Activated CD4-positive, alpha-beta T cell treated with anti-CD3 and anti-CD28 coated beads for 36 hours (primary cell): ENCODE results near the gene WNK1. TPM values are rescaled to one million over a fixed set of nuclear protein-coding genes. Genes with fewer than 3 reads are reported as not detected.
"Not testable (repeated sequence)": the region's sequence is repeated elsewhere in the genome, so short reads cannot be mapped to it uniquely, and the experiment has no call there.

Experiments
- ATAC-seq: fragments of 200-7000 bp; cut with Tn5 transposase; one replicate; pipeline ENCODE4 v1.10.0; 2021; ENCODE audit warnings: mild to moderate bottlenecking, moderate library complexity
- CTCF ChIA-PET: fragments of 350-600 bp; sonication (Branson Sonifier 250); formaldehyde crosslinking; loops from one replicate; lab custom pipeline; 2021; ENCODE audit warnings: antibody characterized with exemption; lab: Charles Lee
- POLR2A ChIA-PET: fragments of 350-600 bp; sonication (Branson Sonifier 250); formaldehyde crosslinking; loops from one replicate; lab custom pipeline; 2021; ENCODE audit warnings: antibody characterized with exemption, inconsistent platforms; lab: Charles Lee
- DNase-seq: peaks from one replicate; pipeline ENCODE4 v3.0.0-alpha.2; 2020
- H3K27ac Mint-ChIP-seq: one replicate; pipeline ENCODE4 v1.8.0; 2021; ENCODE audit warnings: mixed read lengths
- H3K27me3 Mint-ChIP-seq: one replicate; pipeline ENCODE4 v1.8.0; 2021; ENCODE audit warnings: mixed read lengths
- H3K36me3 Mint-ChIP-seq: one replicate; pipeline ENCODE4 v1.8.0; 2021; ENCODE audit warnings: low read depth, mixed read lengths
- H3K4me1 Mint-ChIP-seq: one replicate; pipeline ENCODE4 v1.8.0; 2021; ENCODE audit warnings: mixed read lengths
- H3K4me3 Mint-ChIP-seq: one replicate; pipeline ENCODE4 v1.8.0; 2021; ENCODE audit warnings: mild to moderate bottlenecking, moderate library complexity, mixed read lengths
- H3K9me3 Mint-ChIP-seq: one replicate; pipeline ENCODE4 v1.8.0; 2021; ENCODE audit warnings: low read depth, mixed read lengths
- intact Hi-C, 2 experiments: fragments of 100-400 bp; cut with DNase I in 1 of 2; cut with micrococcal nuclease in 1 of 2; formaldehyde crosslinking; loops; one replicate each; pipeline versions ENCODE4 v1.14.2 to v1.15.1; 2022 to 2024; cut with DNase I, micrococcal nuclease
- total RNA-seq, 2 experiments: library from RNA; stranded (reverse); gene quantifications; one replicate each; pipeline ENCODE4 v1.2.3, GENCODE V29; 2021

The WNK1 gene
- total RNA-seq, 2 experiments from 2014 or later = 127 to 147 TPM

GRCh38 chr12:837548-837947 is 85.2 kb downstream of the WNK1 start:
- no peak overlapping the region for H3K4me3 Mint-ChIP-seq
- intact Hi-C loops = no loop called here
- CTCF ChIA-PET = no interaction called here

GRCh38 chr12:843609-844008 is 91.2 kb downstream of the WNK1 start:
- POLR2A ChIA-PET = no interaction called here
- CTCF ChIA-PET = interaction anchor here (0.6 kb wide), 1 partner anchor 786 kb away, joined by 3 read pairs; no protein-coding TSS in a partner anchor
- peaks cover 19% of the 10 kb centered on the region for H3K36me3 Mint-ChIP-seq

More at GRCh38 chr12:837548-837947, 85.2 kb downstream of the WNK1 start:
- POLR2A ChIA-PET = no interaction called here
- no peak for DNase-seq
- no peak for ATAC-seq
- no peaks in the 10 kb centered on the region for H3K9me3 Mint-ChIP-seq
- no peak overlapping the region for H3K27ac Mint-ChIP-seq
- H3K4me1 Mint-ChIP-seq = peaks cover 39% of the 10 kb centered on the region
- H3K27me3 Mint-ChIP-seq = no peaks in the 10 kb centered on the region
- peaks cover 23% of the 10 kb centered on the region for H3K36me3 Mint-ChIP-seq

GRCh38 chr12:846421-846820 is 94.0 kb downstream of the WNK1 start:
- ATAC-seq (no peak), DNase-seq (no peak)
- peaks cover 3% of the 10 kb centered on the region for H3K9me3 Mint-ChIP-seq
- H3K27me3 Mint-ChIP-seq = no peaks in the 10 kb centered on the region
- peaks cover 21% of the 10 kb centered on the region for H3K36me3 Mint-ChIP-seq
- ChIA-PET CTCF (interaction anchor here (0.5 to 2.0 kb wide), 4 partner anchors 10 to 394 kb away, joined by 3 to 10 read pairs (median 4); no protein-coding TSS in a partner anchor), POLR2A (no interaction called here)
- H3K4me1 Mint-ChIP-seq = peaks cover 51% of the 10 kb centered on the region
- intact Hi-C loops = no loop called here
- H3K4me3 Mint-ChIP-seq = no peak overlapping the region
- H3K27ac Mint-ChIP-seq = no peak overlapping the region

More at GRCh38 chr12:843609-844008, 91.2 kb downstream of the WNK1 start:
- ATAC-seq = no peak
- Mint-ChIP-seq H3K4me1 (peaks cover 52% of the 10 kb centered on the region), H3K27me3 (no peaks in the 10 kb centered on the region), H3K27ac (no peak overlapping the region), H3K4me3 (no peak overlapping the region), H3K9me3 (no peaks in the 10 kb centered on the region)
- DNase-seq = no peak
- intact Hi-C loops = no loop called here

- Mint-ChIP-seq H3K36me3 (peaks cover 21% of the 10 kb centered on the region), H3K27me3 (no peaks in the 10 kb centered on the region), H3K27ac (peak overlapping the region; percentile 85), H3K9me3 (peaks cover 3% of the 10 kb centered on the region), H3K4me3 (peak overlapping the region; percentile 0), H3K4me1 (peaks cover 54% of the 10 kb centered on the region)
- ATAC-seq (peak; percentile 72), DNase-seq (no peak)
- ChIA-PET CTCF (interaction anchor here (1.0 to 1.1 kb wide), 2 partner anchors 9 to 34 kb away, joined by 3 to 5 read pairs; no protein-coding TSS in a partner anchor), POLR2A (interaction anchor here (1.0 kb wide), 1 partner anchor 95 kb away, joined by 3 read pairs; no protein-coding TSS in a partner anchor)
- intact Hi-C loops = loop anchor here in 1 of 2 experiments (1.0 to 2.0 kb wide), 2 partner anchors 38 to 56 kb away; no protein-coding TSS in a partner anchor
Measured at GRCh38 chr12:848173-848865, 95.9 kb downstream of the WNK1 start.

GRCh38 chr12:848882-849527 is 96.6 kb downstream of the WNK1 start:
- POLR2A ChIA-PET = interaction anchor here (1.0 kb wide), 1 partner anchor 96 kb away, joined by 3 read pairs; no protein-coding TSS in a partner anchor
- Mint-ChIP-seq H3K9me3 (peaks cover 3% of the 10 kb centered on the region), H3K27ac (peak overlapping the region; percentile 85), H3K4me3 (no peak overlapping the region), H3K36me3 (peaks cover 21% of the 10 kb centered on the region), H3K27me3 (no peaks in the 10 kb centered on the region), H3K4me1 (peaks cover 52% of the 10 kb centered on the region)
- ATAC-seq (peak; percentile 67), DNase-seq (no peak)
- intact Hi-C loops = loop anchor here in 1 of 2 experiments (1.0 to 2.0 kb wide), 2 partner anchors 38 to 57 kb away; no protein-coding TSS in a partner anchor
- CTCF ChIA-PET = interaction anchor here (0.7 to 1.1 kb wide), 3 partner anchors 9 to 34 kb away, joined by 3 to 5 read pairs (median 3); no protein-coding TSS in a partner anchor

- POLR2A ChIA-PET, H3K9me3 Mint-ChIP-seq, H3K4me3 Mint-ChIP-seq, DNase-seq, ATAC-seq, H3K27ac Mint-ChIP-seq, H3K27me3 Mint-ChIP-seq: not testable (repeated sequence)
- peaks cover 21% of the 10 kb centered on the region for H3K36me3 Mint-ChIP-seq
- peaks cover 52% of the 10 kb centered on the region for H3K4me1 Mint-ChIP-seq
- CTCF ChIA-PET = interaction anchor here (0.7 to 1.1 kb wide), 2 partner anchors 8 to 17 kb away, joined by 3 read pairs; no protein-coding TSS in a partner anchor
- intact Hi-C loops = loop anchor here in 1 of 2 experiments (2.0 kb wide), 1 partner anchor 39 kb away; no protein-coding TSS in a partner anchor
Measured at GRCh38 chr12:849733-850437, 97.5 kb downstream of the WNK1 start.

- H3K27me3 Mint-ChIP-seq = no peaks in the 10 kb centered on the region
- intact Hi-C loops = no loop called here
- H3K36me3 Mint-ChIP-seq = peaks cover 17% of the 10 kb centered on the region
- ChIA-PET POLR2A (no interaction called here), CTCF (no interaction called here)
- H3K9me3 Mint-ChIP-seq = peaks cover 3% of the 10 kb centered on the region
- DNase-seq (no peak), ATAC-seq (no peak)
- peaks cover 49% of the 10 kb centered on the region for H3K4me1 Mint-ChIP-seq
- H3K27ac Mint-ChIP-seq = peak overlapping the region; percentile 48
- no peak overlapping the region for H3K4me3 Mint-ChIP-seq
Measured at GRCh38 chr12:851343-851742, 99.0 kb downstream of the WNK1 start.

GRCh38 chr12:851913-852312 is 99.5 kb downstream of the WNK1 start:
- DNase-seq = no peak
- no peak for ATAC-seq
- Mint-ChIP-seq H3K4me3 (no peak overlapping the region), H3K36me3 (peaks cover 16% of the 10 kb centered on the region), H3K9me3 (peaks cover 3% of the 10 kb centered on the region), H3K27me3 (no peaks in the 10 kb centered on the region), H3K27ac (peak overlapping the region; percentile 48), H3K4me1 (peaks cover 49% of the 10 kb centered on the region)
- ChIA-PET POLR2A (no interaction called here), CTCF (interaction anchor here (0.7 to 1.5 kb wide), 4 partner anchors 35 to 276 kb away, joined by 3 to 4 read pairs (median 3); no protein-coding TSS in a partner anchor)
- intact Hi-C loops = no loop called here

- Mint-ChIP-seq H3K4me1 (peaks cover 50% of the 10 kb centered on the region), H3K9me3 (peaks cover 3% of the 10 kb centered on the region), H3K36me3 (peaks cover 22% of the 10 kb centered on the region), H3K27me3 (no peaks in the 10 kb centered on the region), H3K4me3 (no peak overlapping the region), H3K27ac (peak overlapping the region; percentile 19)
- intact Hi-C loops = no loop called here
- DNase-seq (no peak), ATAC-seq (no peak)
- POLR2A ChIA-PET = no interaction called here
- CTCF ChIA-PET = interaction anchor here (0.7 to 1.6 kb wide), 6 partner anchors 27 to 277 kb away, joined by 3 to 4 read pairs (median 3); no protein-coding TSS in a partner anchor
Measured at GRCh38 chr12:852864-853263, 100.5 kb downstream of the WNK1 start.

GRCh38 chr12:857611-858010 is 105.2 kb downstream of the WNK1 start:
- H3K4me1 Mint-ChIP-seq = peaks cover 16% of the 10 kb centered on the region
- no peaks in the 10 kb centered on the region for H3K27me3 Mint-ChIP-seq
- intact Hi-C loops = no loop called here
- no peak for DNase-seq
- H3K27ac Mint-ChIP-seq = peak overlapping the region; percentile 21
- POLR2A ChIA-PET = no interaction called here
- no peak overlapping the region for H3K4me3 Mint-ChIP-seq
- CTCF ChIA-PET = interaction anchor here (0.6 to 2.2 kb wide), 10 partner anchors 8 to 884 kb away, joined by 3 to 16 read pairs (median 3); no protein-coding TSS in a partner anchor
- H3K9me3 Mint-ChIP-seq = no peaks in the 10 kb centered on the region
- ATAC-seq = no peak
- peaks cover 35% of the 10 kb centered on the region for H3K36me3 Mint-ChIP-seq
